ENCODE data around the gene STX1B. TPM values are rescaled to one million over a fixed set of nuclear protein-coding genes. Genes with fewer than 3 reads are reported as not detected.
"Not testable (repeated sequence)": the region's sequence is repeated elsewhere in the genome, so short reads cannot be mapped to it uniquely, and the experiment has no call there.

STX1B gene
- polyA plus RNA-seq, 1 donor (not counting 4 experiments of a cell fraction or from before 2014, with no cell fraction given): 0.34 TPM

- no peak overlapping the region for H3K4me2 ChIP-seq (ENCODE audit: control insufficient read depth, extremely low read depth, insufficient read depth, low read depth, low read length)
Observed at GRCh38 chr16:30942426-30942806, 68.0 kb downstream of the STX1B start.

GRCh38 chr16:30941600-30942425 is 68.6 kb downstream of the STX1B start:
- TF ChIP-seq EZH2 (IDR thresholded peaks at IDR 0.05; ENCODE audit: low read length): no peak
- peak; percentile 87 to 98 (median 92) for TF ChIP-seq CTCF (optimal IDR thresholded peaks at IDR 0.05 in 1 of 3, IDR thresholded peaks at IDR 0.05 in 1 of 3, conservative IDR thresholded peaks at IDR 0.05 in 1 of 3; ENCODE audit: extremely low read depth in 1 of 3, insufficient read depth in 2 of 3, low read length in 3 of 3)
- Histone ChIP-seq H3K9me3 (ENCODE audit: control insufficient read depth, low read depth, low read length) (no peaks in the 10 kb centered on the region), H3K9ac (ENCODE audit: control insufficient read depth, extremely low read depth, insufficient read depth, low read length) (peak overlapping the region; percentile 25), H3K79me2 (ENCODE audit: control insufficient read depth, insufficient read depth, low read length) (peaks cover 7% of the 10 kb centered on the region), H3K36me3 (ENCODE audit: control insufficient read depth in 2 of 2, extremely low read depth in 1 of 2, insufficient read depth in 2 of 2, low read length in 2 of 2) (peaks cover 17 to 26% of the 10 kb centered on the region in 2 experiments), H2AFZ (ENCODE audit: control insufficient read depth, low read length) (no peak overlapping the region), H3K27ac (ENCODE audit: control insufficient read depth, insufficient read depth, low read length) (peak overlapping the region; percentile 83), H3K4me2 (ENCODE audit: control insufficient read depth, extremely low read depth, insufficient read depth, low read depth, low read length) (no peak overlapping the region), H3K9me1 (ENCODE audit: control insufficient read depth, extremely low read depth, insufficient read depth, low read length) (no peaks in the 10 kb centered on the region), H3K4me1 (ENCODE audit: control insufficient read depth, extremely low read depth, insufficient read depth, low read length) (peaks cover 24% of the 10 kb centered on the region), H4K20me1 (ENCODE audit: control insufficient read depth, extremely low read depth, insufficient read depth, low read length) (no peaks in the 10 kb centered on the region), H3K27me3 (ENCODE audit: control insufficient read depth, extremely low read depth, insufficient read depth, low read length) (no peaks in the 10 kb centered on the region), H3K4me3 (ENCODE audit: control insufficient read depth in 2 of 3, extremely low read depth in 1 of 3, insufficient read depth in 2 of 3, low read depth in 1 of 3, low read length in 3 of 3) (no peak overlapping the region)
- dilution Hi-C loops (cut with MboI; ENCODE audit: extremely low pct_ligation_motif_present, low sequenced_read_pairs): no loop called here
- DNase-seq (ENCODE audit: low read depth, low spot score) (no peak), FAIRE-seq (peak; percentile 74)

More at GRCh38 chr16:30942426-30942806, 68.0 kb downstream of the STX1B start:
- no peak overlapping the region for H3K27ac ChIP-seq (ENCODE audit: control insufficient read depth, insufficient read depth, low read length)
- no peaks in the 10 kb centered on the region for H3K9me1 ChIP-seq (ENCODE audit: control insufficient read depth, extremely low read depth, insufficient read depth, low read length)
- H3K27me3 ChIP-seq (ENCODE audit: control insufficient read depth, extremely low read depth, insufficient read depth, low read length): no peaks in the 10 kb centered on the region
- no peak overlapping the region for H3K4me3 ChIP-seq (ENCODE audit: control insufficient read depth in 2 of 3, extremely low read depth in 1 of 3, insufficient read depth in 2 of 3, low read depth in 1 of 3, low read length in 3 of 3)
- peaks cover 18 to 24% of the 10 kb centered on the region in 2 experiments for H3K36me3 ChIP-seq (ENCODE audit: control insufficient read depth in 2 of 2, extremely low read depth in 1 of 2, insufficient read depth in 2 of 2, low read length in 2 of 2)
- no peak overlapping the region for H2AFZ ChIP-seq (ENCODE audit: control insufficient read depth, low read length)
- H3K79me2 ChIP-seq (ENCODE audit: control insufficient read depth, insufficient read depth, low read length): peaks cover 7% of the 10 kb centered on the region
- no peaks in the 10 kb centered on the region for H4K20me1 ChIP-seq (ENCODE audit: control insufficient read depth, extremely low read depth, insufficient read depth, low read length)
- DNase-seq (ENCODE audit: low read depth, low spot score) (no peak), FAIRE-seq (no peak)
- no peak overlapping the region for H3K9ac ChIP-seq (ENCODE audit: control insufficient read depth, extremely low read depth, insufficient read depth, low read length)
- H3K4me1 ChIP-seq (ENCODE audit: control insufficient read depth, extremely low read depth, insufficient read depth, low read length): peaks cover 24% of the 10 kb centered on the region
- no peaks in the 10 kb centered on the region for H3K9me3 ChIP-seq (ENCODE audit: control insufficient read depth, low read depth, low read length)
- dilution Hi-C loops (cut with MboI; ENCODE audit: extremely low pct_ligation_motif_present, low sequenced_read_pairs): no loop called here
- TF ChIP-seq CTCF (optimal IDR thresholded peaks at IDR 0.05 in 1 of 3, IDR thresholded peaks at IDR 0.05 in 1 of 3, conservative IDR thresholded peaks at IDR 0.05 in 1 of 3; ENCODE audit: extremely low read depth in 1 of 3, insufficient read depth in 2 of 3, low read length in 3 of 3) (no peak), EZH2 (IDR thresholded peaks at IDR 0.05; ENCODE audit: low read length) (no peak)

GRCh38 chr16:30939571-30939970 is 70.9 kb downstream of the STX1B start:
- FAIRE-seq: not testable (repeated sequence)

More at GRCh38 chr16:30939571-30939970, 70.9 kb downstream of the STX1B start:
- H3K27me3 ChIP-seq (ENCODE audit: control insufficient read depth, extremely low read depth, insufficient read depth, low read length); dilution Hi-C loops (cut with MboI; ENCODE audit: extremely low pct_ligation_motif_present, low sequenced_read_pairs); H3K4me3 ChIP-seq (ENCODE audit: control insufficient read depth in 2 of 3, extremely low read depth in 1 of 3, insufficient read depth in 2 of 3, low read depth in 1 of 3, low read length in 3 of 3); DNase-seq (ENCODE audit: low read depth, low spot score); H2AFZ ChIP-seq (ENCODE audit: control insufficient read depth, low read length); H3K4me2 ChIP-seq (ENCODE audit: control insufficient read depth, extremely low read depth, insufficient read depth, low read depth, low read length); H3K9me3 ChIP-seq (ENCODE audit: control insufficient read depth, low read depth, low read length); H4K20me1 ChIP-seq (ENCODE audit: control insufficient read depth, extremely low read depth, insufficient read depth, low read length); H3K9me1 ChIP-seq (ENCODE audit: control insufficient read depth, extremely low read depth, insufficient read depth, low read length): not testable (repeated sequence)
- Histone ChIP-seq H3K36me3 (ENCODE audit: control insufficient read depth in 2 of 2, extremely low read depth in 1 of 2, insufficient read depth in 2 of 2, low read length in 2 of 2) (peaks cover 16 to 34% of the 10 kb centered on the region in 2 experiments), H3K79me2 (ENCODE audit: control insufficient read depth, insufficient read depth, low read length) (peaks cover 11% of the 10 kb centered on the region), H3K9ac (ENCODE audit: control insufficient read depth, extremely low read depth, insufficient read depth, low read length) (peak overlapping the region; percentile 55), H3K27ac (ENCODE audit: control insufficient read depth, insufficient read depth, low read length) (peak overlapping the region; percentile 83), H3K4me1 (ENCODE audit: control insufficient read depth, extremely low read depth, insufficient read depth, low read length) (peaks cover 24% of the 10 kb centered on the region)
